H9 (cell line): ENCODE data around the gene SFMBT1. TPM values are rescaled to one million over a fixed set of nuclear protein-coding genes. Genes with fewer than 3 reads are reported as not detected.

Experiments used
- DNase-seq: peaks from one replicate; pipeline ENCODE4 v3.0.0-alpha.2; 2017
- H2AFZ ChIP-seq: one replicate; pipeline ENCODE4 v1.6.1; 2013; ENCODE audit warnings: mild to moderate bottlenecking, low read length, control low read depth, moderate library complexity
- H2AK5ac ChIP-seq: 2 replicates; pipeline ENCODE4 v1.6.1; 2013; ENCODE audit warnings: low read length, control low read depth, mixed read lengths; ENCODE audit not compliant: insufficient read length
- H2BK120ac ChIP-seq: one replicate; pipeline ENCODE4 v1.6.1; 2013; ENCODE audit warnings: low read depth, mild to moderate bottlenecking, low read length, control low read depth, inconsistent platforms; ENCODE audit not compliant: poor library complexity, severe bottlenecking
- H2BK12ac ChIP-seq: 2 replicates; pipeline ENCODE4 v1.6.1; 2013; ENCODE audit warnings: low read length, control low read depth, mixed read lengths, low read depth; ENCODE audit not compliant: insufficient read length
- H2BK15ac ChIP-seq: 2 replicates; pipeline ENCODE4 v1.6.1; 2013; ENCODE audit warnings: low read depth, low read length, control low read depth
- H2BK20ac ChIP-seq: one replicate; pipeline ENCODE4 v1.6.1; 2013; ENCODE audit warnings: low read depth, mild to moderate bottlenecking, low read length, control low read depth, inconsistent platforms; ENCODE audit not compliant: poor library complexity, severe bottlenecking
- H2BK5ac ChIP-seq: 2 replicates; pipeline ENCODE4 v1.6.1; 2013; ENCODE audit warnings: low read length, control low read depth, mixed read lengths; ENCODE audit not compliant: insufficient read length
- H3K14ac ChIP-seq: 2 replicates; pipeline ENCODE4 v1.6.1; 2013; ENCODE audit warnings: low read length, control low read depth; ENCODE audit not compliant: insufficient read depth
- H3K18ac ChIP-seq: 2 replicates; pipeline ENCODE4 v1.6.1; 2013; ENCODE audit warnings: low read depth, mild to moderate bottlenecking, mixed read lengths, low read length, control low read depth; ENCODE audit not compliant: insufficient read length
- H3K23ac ChIP-seq: 2 replicates; pipeline ENCODE4 v1.6.1; 2013; ENCODE audit warnings: low read length, control low read depth, mixed read lengths, low read depth; ENCODE audit not compliant: insufficient read length
- H3K23me2 ChIP-seq: 2 replicates; pipeline ENCODE4 v1.6.1; 2013; ENCODE audit warnings: low read depth, mild to moderate bottlenecking, mixed read lengths, low read length, control low read depth; ENCODE audit not compliant: insufficient read length, poor library complexity, severe bottlenecking
- H3K27ac ChIP-seq: 2 replicates; pipeline ENCODE4 v1.5.1; 2013; ENCODE audit warnings: low read length, control low read depth, mixed read lengths, low read depth; ENCODE audit not compliant: insufficient read length
- H3K27me3 ChIP-seq: 2 replicates; pipeline ENCODE4 v1.6.1; 2013; ENCODE audit warnings: low read length, control low read depth, inconsistent platforms; ENCODE audit not compliant: insufficient read depth
- H3K4ac ChIP-seq: 2 replicates; pipeline ENCODE4 v1.6.1; 2013; ENCODE audit warnings: low read depth, mild to moderate bottlenecking, control low read depth, inconsistent platforms, low read length, moderate library complexity
- H3K4me1 ChIP-seq: 2 replicates; pipeline ENCODE4 v1.6.1; 2013; ENCODE audit warnings: low read length, control low read depth, inconsistent platforms; ENCODE audit not compliant: insufficient read depth
- H3K4me2 ChIP-seq: 2 replicates; pipeline ENCODE4 v1.6.1; 2013; ENCODE audit warnings: low read length, control low read depth, mixed read lengths; ENCODE audit not compliant: insufficient read length, insufficient read depth
- H3K56ac ChIP-seq: 2 replicates; pipeline ENCODE4 v1.6.1; 2013; ENCODE audit warnings: low read depth, mild to moderate bottlenecking, mixed read lengths, low read length, control low read depth; ENCODE audit not compliant: insufficient read length
- H3K79me1 ChIP-seq: 2 replicates; pipeline ENCODE4 v1.6.1; 2013; ENCODE audit warnings: low read depth, mild to moderate bottlenecking, moderate library complexity, low read length, control low read depth, inconsistent platforms; ENCODE audit not compliant: insufficient read depth, poor library complexity, severe bottlenecking
- H3K79me2 ChIP-seq: 2 replicates; pipeline ENCODE4 v1.6.1; 2013; ENCODE audit warnings: low read length, control low read depth, inconsistent platforms; ENCODE audit not compliant: insufficient read depth
- H3K9ac ChIP-seq: 2 replicates; pipeline ENCODE4 v1.6.1; 2013; ENCODE audit warnings: low read length, control low read depth, mixed read lengths; ENCODE audit not compliant: insufficient read length; ENCODE audit errors: extremely low read depth
- H3K9me3 ChIP-seq: one replicate; pipeline ENCODE4 v1.6.1; 2013; ENCODE audit warnings: low read depth, low read length, inconsistent platforms; ENCODE audit not compliant: control insufficient read depth
- H3T11ph ChIP-seq: one replicate; pipeline ENCODE4 v1.6.1; 2013; ENCODE audit warnings: mild to moderate bottlenecking, low read length, control low read depth, inconsistent platforms
- H4K20me1 ChIP-seq: one replicate; pipeline ENCODE4 v1.6.1; 2013; ENCODE audit not compliant: control insufficient read depth, insufficient read length, insufficient read depth
- H4K5ac ChIP-seq: 2 replicates; pipeline ENCODE4 v1.6.1; 2013; ENCODE audit warnings: low read depth, mild to moderate bottlenecking, mixed read lengths, low read length, control low read depth; ENCODE audit not compliant: insufficient read length
- H4K8ac ChIP-seq: replicated peaks from 2 replicates; pipeline ENCODE4 v1.6.1; 2013; ENCODE audit warnings: low read length, control low read depth, mixed read lengths, low read depth; ENCODE audit not compliant: insufficient read length
- H4K91ac ChIP-seq: 2 replicates; pipeline ENCODE4 v1.6.1; 2013; ENCODE audit warnings: low read depth, mild to moderate bottlenecking, moderate library complexity, mixed read lengths, low read length, control low read depth; ENCODE audit not compliant: insufficient read length
- H3K27ac Mint-ChIP-seq, 3 experiments: 2 replicates in 2 of 3; 3 replicates in 1 of 3; pipeline ENCODE4 v1.8.0; 2020 to 2021; ENCODE audit warnings: mixed read lengths in 3 of 3, mild to moderate bottlenecking in 1 of 3, moderate library complexity in 1 of 3
- H3K27me3 Mint-ChIP-seq: 2 replicates; pipeline ENCODE4 v1.8.0; 2021; ENCODE audit warnings: low read depth, mild to moderate bottlenecking, moderate library complexity, mixed read lengths
- H3K36me3 Mint-ChIP-seq, 3 experiments: 2 replicates in 2 of 3; 3 replicates in 1 of 3; pipeline ENCODE4 v1.8.0; 2020 to 2021; ENCODE audit warnings: low read depth in 3 of 3, mixed read lengths in 3 of 3; ENCODE audit not compliant: insufficient read depth in 1 of 3
- H3K4me1 Mint-ChIP-seq, 2 experiments: 2 replicates each; pipeline ENCODE4 v1.8.0; 2020; ENCODE audit warnings: mixed read lengths in 2 of 2
- H3K4me3 Mint-ChIP-seq, 2 experiments: 2 replicates in 1 of 2; 3 replicates in 1 of 2; pipeline ENCODE4 v1.8.0; 2020 to 2021; ENCODE audit warnings: mild to moderate bottlenecking in 2 of 2, mixed read lengths in 2 of 2, moderate library complexity in 1 of 2
- H3K9me3 Mint-ChIP-seq, 2 experiments: 2 replicates in 1 of 2; 3 replicates in 1 of 2; pipeline ENCODE4 v1.8.0; 2020; ENCODE audit warnings: mild to moderate bottlenecking in 2 of 2, mixed read lengths in 2 of 2, moderate library complexity in 1 of 2
- WGBS: extraction: QIAGEN DNeasy Blood & Tissue Kit; methylation state at CpG from one replicate; pipeline ENCODE4 v1.1.7; 2013; ENCODE audit warnings: missing lambda C conversion rate, low lambda C conversion rate, mixed read lengths; ENCODE audit not compliant: insufficient read length; ENCODE audit errors: extremely low coverage; 5-methylcytosine and 5-hydroxymethylcytosine counted together
- total RNA-seq: library from RNA; stranded (reverse); gene quantifications from 2 replicates; pipeline ENCODE4 v1.2.1, GENCODE V29; 2021
- TF ChIP-seq, protein P1 (sequence below): fragments of 200-600 bp; sonication (generic); conservative IDR thresholded peaks from 3 replicates; pipeline ENCODE4 v1.8.0; 2021; ENCODE audit warnings: antibody characterized with exemption, mild to moderate bottlenecking

SFMBT1 gene
- total RNA-seq, 1 experiment from 2014 or later: 15.3 TPM

DNA sequence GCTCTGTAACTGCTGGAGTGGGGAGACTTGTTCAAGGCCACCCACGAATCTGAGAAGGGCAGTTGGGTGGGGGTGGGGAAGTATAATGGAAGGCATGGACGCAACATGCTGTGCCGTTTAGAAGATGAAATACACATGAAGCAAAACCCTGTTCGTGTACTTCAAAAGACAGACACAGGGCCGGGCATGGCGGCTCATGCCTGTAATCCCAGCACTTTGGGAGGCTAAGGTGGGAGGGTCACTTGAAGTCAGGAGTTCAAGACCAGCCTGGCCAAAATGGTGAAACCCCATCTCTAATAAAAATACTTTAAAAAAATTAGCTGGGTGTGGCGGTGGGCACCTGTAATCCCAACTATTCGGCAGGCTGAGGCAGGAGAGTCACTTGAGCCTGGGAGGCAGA lies 36.9 kb upstream of the SFMBT1 start:
- Histone ChIP-seq H3K79me1 (no peaks in the 10 kb centered on the region), H3K23me2 (no peaks in the 10 kb centered on the region), H3K23ac (no peak overlapping the region), H2BK5ac (no peak overlapping the region), H3K14ac (no peak overlapping the region), H3K4ac (no peak overlapping the region), H3T11ph (no peak overlapping the region), H3K79me2 (no peaks in the 10 kb centered on the region), H2BK12ac (no peak overlapping the region), H2BK120ac (no peak overlapping the region), H2AFZ (no peak overlapping the region), H4K8ac (no peak overlapping the region), H3K9me3 (no peaks in the 10 kb centered on the region), H2AK5ac (no peak overlapping the region), H3K27ac (no peak overlapping the region), H3K4me1 (no peaks in the 10 kb centered on the region), H3K4me2 (no peak overlapping the region), H3K27me3 (no peaks in the 10 kb centered on the region), H3K56ac (no peak overlapping the region), H4K5ac (no peak overlapping the region), H4K20me1 (no peaks in the 10 kb centered on the region), H2BK20ac (no peak overlapping the region), H3K18ac (no peak overlapping the region), H3K9ac (no peak overlapping the region), H4K91ac (no peak overlapping the region), H2BK15ac (no peak overlapping the region)
- Mint-ChIP-seq H3K9me3 (no peaks in the 10 kb centered on the region; a peak in 1 of 5 replicates), H3K4me1 (peaks cover 0 to 2% of the 10 kb centered on the region in 2 experiments; a peak in 1 of 4 replicates), H3K4me3 (no peak overlapping the region), H3K27ac (no peak overlapping the region), H3K27me3 (peaks cover 2% of the 10 kb centered on the region), H3K36me3 (no peaks in the 10 kb centered on the region; a peak in 1 of 7 replicates)
- WGBS: no CpG with 5 or more reads among the region's 8 CpGs
- peak; percentile 3 for DNase-seq
- TF ChIP-seq, protein P1, sequence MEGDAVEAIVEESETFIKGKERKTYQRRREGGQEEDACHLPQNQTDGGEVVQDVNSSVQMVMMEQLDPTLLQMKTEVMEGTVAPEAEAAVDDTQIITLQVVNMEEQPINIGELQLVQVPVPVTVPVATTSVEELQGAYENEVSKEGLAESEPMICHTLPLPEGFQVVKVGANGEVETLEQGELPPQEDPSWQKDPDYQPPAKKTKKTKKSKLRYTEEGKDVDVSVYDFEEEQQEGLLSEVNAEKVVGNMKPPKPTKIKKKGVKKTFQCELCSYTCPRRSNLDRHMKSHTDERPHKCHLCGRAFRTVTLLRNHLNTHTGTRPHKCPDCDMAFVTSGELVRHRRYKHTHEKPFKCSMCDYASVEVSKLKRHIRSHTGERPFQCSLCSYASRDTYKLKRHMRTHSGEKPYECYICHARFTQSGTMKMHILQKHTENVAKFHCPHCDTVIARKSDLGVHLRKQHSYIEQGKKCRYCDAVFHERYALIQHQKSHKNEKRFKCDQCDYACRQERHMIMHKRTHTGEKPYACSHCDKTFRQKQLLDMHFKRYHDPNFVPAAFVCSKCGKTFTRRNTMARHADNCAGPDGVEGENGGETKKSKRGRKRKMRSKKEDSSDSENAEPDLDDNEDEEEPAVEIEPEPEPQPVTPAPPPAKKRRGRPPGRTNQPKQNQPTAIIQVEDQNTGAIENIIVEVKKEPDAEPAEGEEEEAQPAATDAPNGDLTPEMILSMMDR: no peak
